ENCODE results near the gene SLC6A15.

DNA sequence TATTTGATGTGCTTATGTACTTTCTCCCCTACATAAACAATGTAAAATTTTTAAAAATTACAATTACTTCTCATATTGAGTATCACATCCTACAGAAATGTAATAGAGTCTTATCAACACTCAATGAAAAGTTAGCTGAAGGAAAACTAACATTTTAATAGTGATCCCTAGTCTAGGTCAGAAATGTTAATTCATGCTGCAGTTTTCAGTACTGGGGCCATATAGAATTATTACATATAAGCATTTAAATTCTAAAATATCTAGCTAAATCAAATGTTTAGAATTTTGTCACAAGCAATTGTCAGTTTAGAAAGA is 37.8 kb downstream of the SLC6A15 start:
- TF ChIP-seq EZH2 (optimal IDR thresholded peaks at IDR 0.05; ENCODE audit: low read depth, low read length) (no peak), EZH2phosphoT487 (IDR thresholded peaks at IDR 0.05; ENCODE audit: low read length) (no peak)
- TF ChIP-seq, protein P1, sequence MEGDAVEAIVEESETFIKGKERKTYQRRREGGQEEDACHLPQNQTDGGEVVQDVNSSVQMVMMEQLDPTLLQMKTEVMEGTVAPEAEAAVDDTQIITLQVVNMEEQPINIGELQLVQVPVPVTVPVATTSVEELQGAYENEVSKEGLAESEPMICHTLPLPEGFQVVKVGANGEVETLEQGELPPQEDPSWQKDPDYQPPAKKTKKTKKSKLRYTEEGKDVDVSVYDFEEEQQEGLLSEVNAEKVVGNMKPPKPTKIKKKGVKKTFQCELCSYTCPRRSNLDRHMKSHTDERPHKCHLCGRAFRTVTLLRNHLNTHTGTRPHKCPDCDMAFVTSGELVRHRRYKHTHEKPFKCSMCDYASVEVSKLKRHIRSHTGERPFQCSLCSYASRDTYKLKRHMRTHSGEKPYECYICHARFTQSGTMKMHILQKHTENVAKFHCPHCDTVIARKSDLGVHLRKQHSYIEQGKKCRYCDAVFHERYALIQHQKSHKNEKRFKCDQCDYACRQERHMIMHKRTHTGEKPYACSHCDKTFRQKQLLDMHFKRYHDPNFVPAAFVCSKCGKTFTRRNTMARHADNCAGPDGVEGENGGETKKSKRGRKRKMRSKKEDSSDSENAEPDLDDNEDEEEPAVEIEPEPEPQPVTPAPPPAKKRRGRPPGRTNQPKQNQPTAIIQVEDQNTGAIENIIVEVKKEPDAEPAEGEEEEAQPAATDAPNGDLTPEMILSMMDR (IDR thresholded peaks at IDR 0.05; ENCODE audit: low read length) = no peak
